T-cell (primary cell): Measurements from ENCODE around the gene IVD. TPM values are rescaled to one million over a fixed set of nuclear protein-coding genes. Genes with fewer than 3 reads are reported as not detected.

Experiments used
- ATAC-seq, 4 experiments: fragments of 200-7000 bp in 3 of 4; fragments of 150-1000 bp in 1 of 4; cut with Tn5 transposase; replicated peaks in 1 of 4; 1 replicate in 3 of 4; 2 replicates in 1 of 4; pipeline ENCODE4 v1.10.0; 2021; ENCODE audit warnings: moderate library complexity in 3 of 4, mild to moderate bottlenecking in 2 of 4, moderate number of reproducible peaks in 1 of 4
- CTCF ChIA-PET, 2 donors: fragments of 300-600 bp; sonication (Branson Sonifier 250); formaldehyde crosslinking; loops; one replicate each; lab custom pipeline; 2022; ENCODE audit warnings: antibody characterized with exemption in 2 of 2; lab: Charles Lee
- POLR2A ChIA-PET, 2 donors: fragments of 300-600 bp; sonication (Branson Sonifier 250); formaldehyde crosslinking; loops; one replicate each; lab custom pipeline; 2022; ENCODE audit warnings: antibody characterized with exemption in 2 of 2; lab: Charles Lee
- DNase-seq, 35 experiments: peaks; one replicate each; pipeline versions ENCODE4 v3.0.0 to v3.0.0-alpha.2; 2013 to 2023
- H3K27ac ChIP-seq: one replicate; pipeline ENCODE4 v1.5.1; 2013; ENCODE audit warnings: low read length
- H3K27me3 ChIP-seq, 2 experiments: replicated peaks in 1 of 2; 1 replicate in 1 of 2; 2 replicates in 1 of 2; pipeline versions ENCODE4 v1.6.1 to v1.7.0; 2013; ENCODE audit warnings: low read length in 1 of 2, mixed read lengths in 1 of 2; ENCODE audit not compliant: control insufficient read depth in 2 of 2, insufficient read depth in 2 of 2; ENCODE audit errors: extremely low read depth in 1 of 2
- H3K36me3 ChIP-seq, 2 donors: 1 replicate in 1 of 2; 2 replicates in 1 of 2; pipeline versions ENCODE4 v1.6.1 to v1.7.0; 2013; ENCODE audit warnings: low read length in 1 of 2; ENCODE audit not compliant: control insufficient read depth in 2 of 2, insufficient read depth in 1 of 2; ENCODE audit errors: extremely low read depth in 1 of 2
- H3K4me1 ChIP-seq, 2 experiments: 1 replicate in 1 of 2; 2 replicates in 1 of 2; pipeline versions ENCODE4 v1.6.1 to v1.7.0; 2013; ENCODE audit warnings: low read length in 2 of 2, mixed read lengths in 1 of 2; ENCODE audit not compliant: insufficient read depth in 2 of 2, control insufficient read depth in 1 of 2; ENCODE audit errors: extremely low read depth in 1 of 2
- H3K4me3 ChIP-seq, 2 donors: 1 replicate in 1 of 2; 2 replicates in 1 of 2; pipeline versions ENCODE4 v1.5.1 to v1.7.0; 2013; ENCODE audit warnings: mild to moderate bottlenecking in 2 of 2, low read length in 1 of 2, moderate library complexity in 1 of 2; ENCODE audit not compliant: control insufficient read depth in 1 of 2; ENCODE audit errors: extremely low read depth in 1 of 2
- H3K9me3 ChIP-seq: 2 replicates; pipeline ENCODE4 v1.7.0; 2013
- H3K27ac Mint-ChIP-seq, 2 donors: one replicate each; pipeline ENCODE4 v1.8.0; 2020 to 2021; ENCODE audit warnings: mild to moderate bottlenecking in 2 of 2, mixed read lengths in 2 of 2
- H3K27me3 Mint-ChIP-seq, 2 donors: one replicate each; pipeline ENCODE4 v1.8.0; 2021 to 2022; ENCODE audit warnings: mixed read lengths in 2 of 2
- H3K36me3 Mint-ChIP-seq: one replicate; pipeline ENCODE4 v1.8.0; 2021; ENCODE audit warnings: mixed read lengths
- H3K4me1 Mint-ChIP-seq, 3 donors: one replicate each; pipeline ENCODE4 v1.8.0; 2020 to 2022; ENCODE audit warnings: mixed read lengths in 3 of 3, mild to moderate bottlenecking in 1 of 3
- H3K4me3 Mint-ChIP-seq, 3 donors: one replicate each; pipeline ENCODE4 v1.8.0; 2020 to 2022; ENCODE audit warnings: mild to moderate bottlenecking in 3 of 3, mixed read lengths in 3 of 3, moderate library complexity in 3 of 3
- H3K9me3 Mint-ChIP-seq, 3 donors: one replicate each; pipeline ENCODE4 v1.8.0; 2020 to 2022; ENCODE audit warnings: mixed read lengths in 3 of 3
- WGBS: methylation state at CpG from one replicate; pipeline ENCODE4 v1.1.5; 2013; ENCODE audit warnings: missing lambda C conversion rate; ENCODE audit not compliant: insufficient coverage; 5-methylcytosine and 5-hydroxymethylcytosine counted together
- total RNA-seq, 35 experiments: library from RNA in 6 of 35; stranded (reverse) in 6 of 35; fragments of 120-200 nt in 1 of 35; gene quantifications; one replicate each; pipeline versions ENCODE4 v1.2.1 to v1.2.4 and lab custom pipeline; 2013 to 2026

Gene IVD
- total RNA-seq, 5 donors from 2014 or later (not counting 1 experiment from before 2014, with no cell fraction given) = 52.3 to 89.8 (median 81.4) TPM

GRCh38 chr15:40463279-40463678 lies 57.7 kb downstream of the IVD start:
- peaks cover 2 to 18% of the 10 kb centered on the region in 2 experiments for H3K4me1 ChIP-seq
- DNase-seq = no peak
- H3K4me3 ChIP-seq = no peak overlapping the region
- no peak overlapping the region for H3K27ac ChIP-seq
- Mint-ChIP-seq H3K36me3 (peaks cover 14% of the 10 kb centered on the region), H3K27ac (no peak overlapping the region), H3K9me3 (no peaks in the 10 kb centered on the region), H3K27me3 (no peaks in the 10 kb centered on the region), H3K4me3 (no peak overlapping the region), H3K4me1 (peaks cover 10 to 17% (median 12%) of the 10 kb centered on the region in 3 donors)
- no peaks in the 10 kb centered on the region for H3K9me3 ChIP-seq
- CTCF ChIA-PET = no interaction called here
- WGBS = no CpG with 5 or more reads among the region's 2 CpGs
- POLR2A ChIA-PET = interaction anchor here in 1 of 2 donors (1.1 kb wide), 1 partner anchor 18 kb away, joined by 4 read pairs; no protein-coding TSS in a partner anchor
- no peaks in the 10 kb centered on the region for H3K27me3 ChIP-seq
- H3K36me3 ChIP-seq = peaks cover 39 to 76% of the 10 kb centered on the region in 2 donors
- ATAC-seq = no peak

- no peaks in the 10 kb centered on the region for H3K27me3 Mint-ChIP-seq
- DNase-seq (no peak), ATAC-seq (no peak)
- H3K9me3 ChIP-seq = no peaks in the 10 kb centered on the region
- ChIA-PET POLR2A (interaction anchor here in 1 of 2 donors (1.1 kb wide), 1 partner anchor 19 kb away, joined by 4 read pairs; no protein-coding TSS in a partner anchor), CTCF (no interaction called here)
- H3K36me3 Mint-ChIP-seq = peaks cover 14% of the 10 kb centered on the region
- H3K4me1 ChIP-seq = peaks cover 2 to 17% of the 10 kb centered on the region in 2 experiments
- no peak overlapping the region for H3K27ac ChIP-seq
- peak overlapping the region in 1 of 2 donors; percentile 61 for H3K27ac Mint-ChIP-seq
- H3K4me3 ChIP-seq = no peak overlapping the region
- no peaks in the 10 kb centered on the region for H3K9me3 Mint-ChIP-seq
- H3K36me3 ChIP-seq = peaks cover 37 to 70% of the 10 kb centered on the region in 2 donors
- peaks cover 10 to 17% (median 12%) of the 10 kb centered on the region in 3 donors for H3K4me1 Mint-ChIP-seq
- no peaks in the 10 kb centered on the region for H3K27me3 ChIP-seq
- H3K4me3 Mint-ChIP-seq = no peak overlapping the region
- WGBS = 98% methylated on average over 11 of the region's 14 CpGs
These were observed 58.4 kb downstream of the IVD start for GRCh38 chr15:40463886-40464545.

- H3K4me1 Mint-ChIP-seq = peaks cover 13 to 14% (median 14%) of the 10 kb centered on the region in 3 donors
- Histone ChIP-seq H3K4me1 (peaks cover 2 to 15% of the 10 kb centered on the region in 2 experiments), H3K9me3 (no peaks in the 10 kb centered on the region), H3K27ac (no peak overlapping the region), H3K4me3 (no peak overlapping the region), H3K27me3 (no peaks in the 10 kb centered on the region), H3K36me3 (peaks cover 37 to 63% of the 10 kb centered on the region in 2 donors)
- H3K4me3 Mint-ChIP-seq = no peak overlapping the region
- ATAC-seq = no peak
- peak overlapping the region in 1 of 2 donors; percentile 61 for H3K27ac Mint-ChIP-seq
- DNase-seq = no peak
- H3K36me3 Mint-ChIP-seq = peaks cover 14% of the 10 kb centered on the region
- H3K27me3 Mint-ChIP-seq = no peaks in the 10 kb centered on the region
- POLR2A ChIA-PET = no interaction called here
- CTCF ChIA-PET = no interaction called here
- no CpG with 5 or more reads among the region's 3 CpGs for WGBS
- no peaks in the 10 kb centered on the region for H3K9me3 Mint-ChIP-seq
These were observed 59.1 kb downstream of the IVD start for GRCh38 chr15:40464595-40465185.

- Mint-ChIP-seq H3K4me1 (peaks cover 13 to 18% (median 17%) of the 10 kb centered on the region in 3 donors), H3K4me3 (no peak overlapping the region), H3K27ac (peak overlapping the region in 1 of 2 donors; percentile 66), H3K27me3 (no peaks in the 10 kb centered on the region), H3K9me3 (no peaks in the 10 kb centered on the region), H3K36me3 (peaks cover 14% of the 10 kb centered on the region)
- Histone ChIP-seq H3K27me3 (no peaks in the 10 kb centered on the region), H3K4me3 (no peak overlapping the region), H3K36me3 (peaks cover 35 to 55% of the 10 kb centered on the region in 2 donors), H3K9me3 (no peaks in the 10 kb centered on the region), H3K27ac (no peak overlapping the region), H3K4me1 (peaks cover 2 to 22% of the 10 kb centered on the region in 2 experiments)
- ATAC-seq (no peak), DNase-seq (no peak)
- WGBS = 100% methylated on average over 6 of the region's 10 CpGs
- CTCF ChIA-PET = no interaction called here
- POLR2A ChIA-PET = interaction anchor here in 1 of 2 donors (0.5 kb wide), 1 partner anchor 445 kb away, joined by 6 read pairs; no protein-coding TSS in a partner anchor
These were observed 60.3 kb downstream of the IVD start for GRCh38 chr15:40465939-40466338.

- 82% methylated on average over 5 of the region's 7 CpGs for WGBS
- ChIA-PET POLR2A (interaction anchor here in 1 of 2 donors (0.7 kb wide), 1 partner anchor 227 kb away, joined by 3 read pairs; no protein-coding TSS in a partner anchor), CTCF (no interaction called here)
- Histone ChIP-seq H3K4me1 (peaks cover 2 to 27% of the 10 kb centered on the region in 2 experiments), H3K36me3 (peaks cover 34 to 50% of the 10 kb centered on the region in 2 donors), H3K27ac (no peak overlapping the region), H3K27me3 (no peaks in the 10 kb centered on the region), H3K4me3 (no peak overlapping the region), H3K9me3 (no peaks in the 10 kb centered on the region)
- DNase-seq = no peak
- Mint-ChIP-seq H3K9me3 (no peaks in the 10 kb centered on the region), H3K27me3 (no peaks in the 10 kb centered on the region), H3K4me1 (peaks cover 14 to 20% (median 17%) of the 10 kb centered on the region in 3 donors), H3K4me3 (no peak overlapping the region), H3K36me3 (peaks cover 14% of the 10 kb centered on the region), H3K27ac (peak overlapping the region; percentile 85 to 87)
- ATAC-seq = no peak
These were observed 61.0 kb downstream of the IVD start for GRCh38 chr15:40466426-40467260.

GRCh38 chr15:40467261-40467615 lies 61.6 kb downstream of the IVD start:
- Histone ChIP-seq H3K4me1 (peaks cover 2 to 33% of the 10 kb centered on the region in 2 experiments), H3K4me3 (no peak overlapping the region), H3K36me3 (peaks cover 29 to 44% of the 10 kb centered on the region in 2 donors), H3K27ac (no peak overlapping the region), H3K27me3 (no peaks in the 10 kb centered on the region), H3K9me3 (no peaks in the 10 kb centered on the region)
- peak overlapping the region; percentile 85 to 87 for H3K27ac Mint-ChIP-seq
- ChIA-PET CTCF (no interaction called here), POLR2A (interaction anchor here in 1 of 2 donors (0.7 kb wide), 1 partner anchor 226 kb away, joined by 3 read pairs; no protein-coding TSS in a partner anchor)
- ATAC-seq (no peak), DNase-seq (no peak)
- peaks cover 14% of the 10 kb centered on the region for H3K36me3 Mint-ChIP-seq
- H3K9me3 Mint-ChIP-seq = no peaks in the 10 kb centered on the region
- no peak overlapping the region for H3K4me3 Mint-ChIP-seq
- H3K4me1 Mint-ChIP-seq = peaks cover 20 to 26% (median 21%) of the 10 kb centered on the region in 3 donors
- no peaks in the 10 kb centered on the region for H3K27me3 Mint-ChIP-seq
